GM21723 (cell line): ENCODE results near the gene UBR4.
A peak's percentile ranks its signal among the peaks of the same experiment; 100 is the strongest.
"Not testable (repeated sequence)": the region's sequence is repeated elsewhere in the genome, so short reads cannot be mapped to it uniquely, and the experiment has no call there.

Experiments used
- ATAC-seq: cut with Tn5 transposase; IDR thresholded peaks from one replicate; pipeline ENCODE4 v1.9.1; 2021; ENCODE audit warnings: mild to moderate bottlenecking, moderate library complexity; ENCODE audit not compliant: unreplicated experiment

UBR4 gene

DNA sequence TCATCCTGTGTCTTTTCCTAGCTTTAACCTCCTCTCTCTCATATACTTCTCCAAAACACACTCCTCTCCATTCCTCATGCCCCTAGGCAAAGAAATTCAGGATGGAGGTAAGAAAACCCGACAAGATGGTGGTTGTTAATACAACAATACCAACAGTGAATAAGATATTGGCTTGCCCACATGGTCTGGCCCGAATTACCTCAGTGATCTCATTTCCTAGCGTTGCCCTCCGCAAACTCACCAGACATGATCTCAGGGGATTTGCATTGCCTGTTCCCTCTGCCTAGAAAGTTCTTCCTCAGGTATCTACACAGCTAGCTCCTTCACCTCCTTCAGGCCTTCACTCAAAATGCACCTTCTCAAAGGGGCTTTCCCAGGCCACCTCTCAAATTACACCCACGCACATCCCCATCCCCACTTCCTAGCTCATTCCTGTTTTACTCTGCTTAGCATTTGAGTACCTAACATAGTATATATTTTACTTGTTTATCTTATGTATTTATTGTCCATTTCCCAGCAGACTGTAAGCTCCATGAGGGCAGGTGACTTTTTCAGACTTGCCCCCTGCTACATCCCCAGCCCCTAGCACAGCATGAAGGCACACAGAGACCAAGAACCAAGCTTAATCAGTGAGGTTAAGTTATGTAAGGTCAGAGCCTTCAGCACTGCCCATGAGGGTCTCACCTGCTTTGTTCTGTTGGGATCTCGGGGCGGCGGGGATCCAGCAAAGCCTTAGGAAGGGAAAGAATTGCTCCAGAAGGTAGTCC lies 10.2 kb upstream of the UBR4 start:
- ATAC-seq = no peak

DNA sequence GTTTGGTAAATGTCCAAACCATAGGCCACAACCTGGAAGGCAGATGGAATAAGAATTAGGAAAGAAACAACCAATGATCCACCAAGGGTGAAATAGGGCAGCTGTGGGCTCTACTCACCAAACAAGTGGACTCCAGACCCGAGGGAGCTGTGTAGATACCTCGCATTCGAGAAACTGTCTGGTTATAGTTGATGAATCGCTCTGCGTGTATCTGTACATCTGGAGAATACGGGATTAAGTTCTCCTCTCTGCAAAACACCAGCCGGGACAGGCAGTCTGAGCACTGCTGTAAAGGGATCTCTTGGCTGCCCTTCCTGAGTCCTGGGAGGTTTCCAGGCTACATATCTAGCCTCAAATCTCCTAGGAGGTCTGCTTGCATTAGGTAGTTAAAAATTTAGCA lies 9.4 kb upstream of the UBR4 start:
- ATAC-seq = no peak

DNA sequence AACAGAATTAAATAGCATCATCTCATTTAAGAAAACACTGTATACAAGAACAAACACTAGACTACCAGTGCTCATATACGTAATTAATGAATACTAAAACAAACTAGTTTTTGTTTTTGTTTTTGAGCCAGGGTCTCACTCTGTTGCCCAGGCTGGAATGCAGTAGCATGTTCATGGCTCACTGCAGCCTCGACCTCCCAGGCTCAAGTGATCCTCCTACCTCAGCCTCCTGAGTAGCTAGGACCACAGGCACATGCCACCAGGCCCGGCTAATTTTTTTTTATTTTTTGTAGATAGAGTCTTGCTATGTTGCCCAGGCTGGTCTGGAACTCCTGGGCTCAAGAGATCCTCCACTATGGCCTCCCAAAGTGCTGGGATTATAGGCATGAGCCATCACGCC lies 6.5 kb upstream of the UBR4 start:
- not testable (repeated sequence) for ATAC-seq

DNA sequence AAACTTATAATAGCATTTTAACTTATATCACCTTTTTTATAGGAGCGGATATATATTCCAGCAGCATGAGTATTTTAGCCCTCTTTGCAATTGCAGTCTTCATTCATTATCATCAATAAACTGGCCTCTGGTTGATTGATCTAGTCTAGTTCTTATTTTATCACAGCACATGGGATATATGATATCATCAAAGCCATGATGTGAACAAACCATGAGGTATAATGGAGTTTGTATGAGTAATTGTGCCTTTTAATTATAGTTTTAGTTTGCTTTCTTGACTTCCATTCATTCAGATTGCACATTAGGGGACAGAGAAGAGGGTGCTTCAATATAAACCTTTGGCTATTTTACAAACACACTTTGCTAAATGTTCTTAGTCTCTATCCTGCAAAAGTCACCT lies 3.5 kb upstream of the UBR4 start:
- ATAC-seq = no peak

DNA sequence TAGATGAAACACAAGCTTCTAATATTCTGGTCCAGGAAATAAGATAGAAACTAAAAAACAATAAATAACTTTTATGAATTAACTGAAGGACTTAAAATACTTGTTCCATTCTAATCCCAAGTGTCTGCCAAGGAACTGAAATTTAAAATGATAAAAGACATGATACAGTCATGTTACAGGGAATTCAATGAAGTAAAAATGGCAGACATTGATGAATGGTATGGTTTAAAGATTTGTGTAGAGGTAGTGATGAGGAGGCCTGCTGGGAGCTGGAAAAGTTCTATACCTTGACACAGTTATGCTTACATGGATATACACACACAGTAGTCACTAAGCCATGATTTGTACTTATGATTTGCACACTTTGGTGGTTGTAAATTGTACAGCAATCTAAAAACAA lies 2.1 kb upstream of the UBR4 start:
- ATAC-seq = no peak

DNA sequence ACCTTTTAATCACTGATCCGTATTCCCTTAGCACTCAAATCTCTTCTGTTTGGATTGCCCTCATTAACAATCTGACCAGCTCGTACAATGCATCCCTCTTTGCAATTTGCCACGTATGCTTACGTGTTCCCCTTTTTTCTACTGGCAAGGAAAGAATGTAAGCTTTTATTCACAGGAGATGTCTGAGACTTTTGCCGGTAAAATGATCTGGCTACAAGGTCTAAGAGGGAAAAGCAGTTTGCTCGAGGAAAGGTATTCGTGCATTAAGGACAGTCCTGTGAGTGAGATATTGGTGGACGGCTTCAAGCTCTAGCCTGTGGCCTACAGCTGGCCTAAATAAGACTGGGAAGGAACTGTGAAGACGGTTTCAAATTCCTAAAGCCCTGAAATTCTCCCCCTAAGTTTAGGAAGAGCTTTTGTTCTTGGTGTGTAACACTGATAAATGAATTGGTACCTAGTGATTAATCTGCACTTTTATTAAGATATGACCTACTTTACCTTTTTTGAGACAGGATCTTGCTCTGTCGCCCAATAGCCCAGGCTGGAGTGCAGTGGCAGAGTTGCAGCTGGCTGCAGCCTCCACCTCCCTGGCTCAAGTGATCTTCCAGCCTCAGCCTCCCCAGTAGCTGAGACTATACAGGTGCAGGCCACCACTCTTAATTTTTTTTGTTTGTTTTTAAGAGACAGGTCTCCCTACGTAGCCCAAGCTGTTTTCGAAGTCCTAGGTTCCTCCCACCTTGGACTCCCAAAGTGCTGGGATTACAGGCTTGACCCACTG lies 895 bp upstream of the UBR4 start:
- no peak for ATAC-seq

DNA sequence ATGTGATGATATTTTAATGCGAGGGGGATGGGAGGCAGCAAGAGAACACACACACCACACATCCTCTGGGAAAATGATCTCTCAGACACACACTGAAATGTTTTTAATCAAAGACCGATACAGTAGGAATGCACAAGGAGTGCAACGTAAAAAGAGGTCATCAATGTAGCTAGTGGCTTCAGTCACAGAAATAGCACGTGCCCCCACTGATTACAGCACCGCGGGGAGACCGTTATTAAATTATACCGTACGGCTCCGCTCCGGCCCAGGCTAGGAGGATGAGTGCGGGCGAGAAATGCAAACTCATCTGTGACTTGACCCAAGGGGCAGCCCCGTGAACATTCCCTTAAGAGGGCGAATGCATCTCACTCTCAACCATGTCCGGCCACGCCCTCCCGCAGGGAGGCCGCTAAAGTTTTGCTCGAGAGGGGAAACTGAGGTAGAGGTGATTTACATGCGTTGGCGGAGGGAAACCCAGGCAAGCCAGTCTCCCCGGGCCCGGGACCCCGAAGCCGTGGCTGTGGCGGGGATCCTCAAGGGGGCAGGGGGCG lies 552 bp downstream of the UBR4 start:
- ATAC-seq = peak; percentile 68

DNA sequence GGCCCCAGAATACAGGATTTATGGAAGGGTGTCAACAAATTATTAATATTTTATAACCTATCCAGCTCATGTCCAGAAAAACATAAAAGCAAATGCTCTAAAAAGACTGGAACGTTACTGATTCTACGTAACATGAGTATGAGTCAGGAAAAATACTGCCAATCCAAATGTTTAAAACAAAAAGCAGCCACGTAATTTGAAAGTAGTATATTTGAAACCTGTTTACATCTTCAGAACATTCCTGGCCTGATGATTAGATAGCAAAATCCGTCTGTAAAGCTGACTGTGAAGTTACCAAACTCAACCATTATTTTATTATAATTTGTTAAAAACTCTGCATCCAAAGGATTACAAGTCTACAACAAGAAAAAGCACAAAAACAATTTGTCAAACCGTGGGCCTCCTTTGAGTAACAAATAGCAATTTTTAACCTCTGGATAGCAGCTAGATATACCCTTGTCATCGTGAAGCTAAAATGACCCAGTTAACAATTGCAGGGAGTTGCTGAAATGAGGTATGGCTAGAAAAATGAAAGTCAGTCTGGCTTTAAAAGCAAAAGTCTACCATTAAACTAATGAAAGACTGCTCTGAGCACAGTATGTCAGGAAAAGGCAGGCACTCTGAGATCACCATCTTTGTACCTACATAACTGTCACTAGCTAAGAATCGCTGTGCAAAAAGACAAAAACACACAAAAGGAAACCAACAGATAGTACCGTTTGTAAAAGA lies 1.2 kb downstream of the UBR4 start:
- no peak for ATAC-seq

DNA sequence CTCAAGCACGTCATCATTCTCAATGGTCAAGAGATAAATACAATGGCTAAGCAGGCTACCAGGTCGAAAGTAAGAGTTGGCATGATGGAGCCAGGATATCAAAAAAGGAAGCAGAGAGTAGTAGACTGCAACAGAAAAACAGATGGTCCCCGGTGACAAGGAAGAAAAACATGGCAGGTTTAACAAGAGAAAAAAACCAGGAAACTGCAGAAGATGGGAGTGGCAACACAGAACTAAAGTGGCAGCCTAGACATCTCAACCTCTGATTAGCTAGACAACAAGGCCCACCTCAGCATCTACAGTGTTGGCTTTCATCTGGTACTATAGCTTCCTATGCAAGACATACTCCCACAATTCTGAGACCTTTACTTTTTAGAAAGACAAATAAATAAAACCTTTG lies 3.1 kb downstream of the UBR4 start:
- no peak for ATAC-seq

DNA sequence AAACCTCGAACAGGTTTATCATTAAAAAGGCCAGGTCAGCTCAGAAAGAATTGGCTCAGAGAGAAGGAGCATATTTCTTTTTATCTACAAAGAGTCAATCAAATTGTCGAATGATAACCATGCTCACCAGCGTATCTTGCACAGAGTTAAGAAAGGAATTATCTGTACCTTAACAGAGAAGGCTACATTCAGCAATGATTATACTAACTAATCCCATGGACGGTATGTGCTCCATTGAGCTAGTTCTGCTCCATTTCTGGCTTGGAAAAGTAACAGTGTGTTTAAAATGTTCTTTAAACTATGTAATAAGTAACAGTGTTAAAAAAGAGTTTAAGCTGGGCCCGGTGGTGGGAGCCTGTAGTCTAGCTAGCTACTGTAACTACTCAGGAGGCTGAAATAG lies 4.2 kb downstream of the UBR4 start:
- ATAC-seq = no peak

DNA sequence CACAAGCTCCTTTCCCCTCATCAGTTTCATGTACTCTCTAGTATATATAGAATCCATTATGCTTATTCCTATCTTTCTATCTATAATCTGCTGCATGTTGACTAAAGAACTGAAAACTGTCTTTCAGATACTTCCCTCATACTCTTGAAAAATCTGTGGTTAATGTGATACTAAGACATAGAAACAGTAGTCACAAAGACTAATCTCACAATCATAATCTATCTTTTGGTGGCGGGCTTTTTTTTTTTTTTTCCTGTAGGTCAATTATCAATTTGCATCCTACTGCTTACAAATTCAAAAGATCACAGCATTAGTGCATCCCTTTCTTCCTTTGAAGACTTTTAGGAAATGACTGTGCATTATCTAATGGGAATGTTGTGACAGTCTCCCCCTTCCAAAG lies 4.7 kb downstream of the UBR4 start:
- ATAC-seq = no peak

DNA sequence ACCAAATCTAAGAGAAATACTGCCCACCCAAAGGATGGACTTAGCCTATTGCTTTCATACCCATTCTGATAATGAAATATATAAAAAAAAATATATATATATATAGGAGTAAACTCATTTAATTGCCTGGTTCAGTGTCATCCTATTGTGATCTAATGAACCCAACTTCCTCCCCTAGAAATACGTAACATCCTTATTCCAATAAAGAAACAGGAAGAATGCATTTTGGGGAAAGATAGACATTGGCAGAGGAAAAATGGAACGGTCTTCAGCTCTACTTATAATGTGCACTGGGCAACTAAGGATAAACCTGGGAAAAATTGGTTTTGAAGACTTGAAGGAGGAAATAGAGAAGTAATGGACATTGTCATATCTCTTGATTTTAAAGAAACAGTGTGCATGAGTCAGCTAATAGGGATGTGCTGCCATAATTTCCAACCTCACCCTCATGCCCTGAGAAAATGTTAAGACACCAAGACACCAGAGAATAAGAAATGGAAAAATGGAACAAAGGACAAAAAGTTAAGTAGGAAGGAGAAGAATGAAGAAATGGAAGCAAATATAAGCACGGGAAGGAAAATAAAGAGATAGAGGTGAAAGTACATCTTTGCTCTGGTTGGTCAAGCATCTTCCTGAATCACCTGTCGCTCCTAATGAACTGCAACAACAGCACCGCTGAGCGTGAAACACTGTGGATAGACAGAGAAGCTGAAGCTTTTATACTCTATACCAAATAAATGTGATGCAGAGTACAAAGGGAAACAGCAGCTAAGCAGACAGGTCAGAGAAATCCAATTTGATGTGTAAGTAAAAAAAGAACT lies 5.4 kb downstream of the UBR4 start:
- ATAC-seq = no peak

DNA sequence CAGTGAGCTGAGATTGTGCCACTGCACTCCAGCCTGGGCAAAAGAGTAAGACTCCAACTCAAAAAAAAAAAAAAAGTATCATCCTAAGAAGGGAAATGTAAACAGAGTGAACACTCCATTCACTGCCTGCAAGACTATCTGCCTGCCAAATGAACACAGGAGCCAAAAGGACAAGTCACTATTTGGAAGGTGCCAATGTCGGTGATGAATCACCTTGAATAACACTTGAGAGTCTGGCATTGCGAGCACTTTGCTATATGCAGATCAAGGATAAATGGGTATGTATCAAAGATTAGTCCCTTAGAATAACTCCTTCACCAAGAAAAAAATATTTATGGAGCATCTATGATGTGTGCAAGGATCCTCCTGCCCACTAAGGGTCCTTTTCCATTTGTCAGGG lies 6.6 kb downstream of the UBR4 start:
- ATAC-seq = no peak

DNA sequence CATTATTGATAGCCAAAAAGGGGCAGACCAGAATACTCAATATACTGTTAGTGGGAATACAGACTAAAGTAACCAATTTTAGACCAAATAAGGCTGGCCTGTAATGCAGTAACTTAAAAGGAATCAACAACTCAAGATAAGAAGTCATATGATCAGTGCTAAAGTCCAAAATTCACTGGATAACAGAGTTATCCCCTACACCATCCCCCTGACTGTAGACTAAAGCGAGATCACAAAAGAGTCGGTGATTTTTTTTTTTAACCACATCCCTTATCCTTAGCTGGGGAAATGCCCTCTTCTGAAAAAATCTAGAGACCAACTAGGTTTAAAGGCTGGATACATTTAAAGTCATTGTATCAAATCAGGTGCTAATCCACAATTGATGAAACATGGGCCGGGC lies 7.7 kb downstream of the UBR4 start:
- no peak for ATAC-seq

DNA sequence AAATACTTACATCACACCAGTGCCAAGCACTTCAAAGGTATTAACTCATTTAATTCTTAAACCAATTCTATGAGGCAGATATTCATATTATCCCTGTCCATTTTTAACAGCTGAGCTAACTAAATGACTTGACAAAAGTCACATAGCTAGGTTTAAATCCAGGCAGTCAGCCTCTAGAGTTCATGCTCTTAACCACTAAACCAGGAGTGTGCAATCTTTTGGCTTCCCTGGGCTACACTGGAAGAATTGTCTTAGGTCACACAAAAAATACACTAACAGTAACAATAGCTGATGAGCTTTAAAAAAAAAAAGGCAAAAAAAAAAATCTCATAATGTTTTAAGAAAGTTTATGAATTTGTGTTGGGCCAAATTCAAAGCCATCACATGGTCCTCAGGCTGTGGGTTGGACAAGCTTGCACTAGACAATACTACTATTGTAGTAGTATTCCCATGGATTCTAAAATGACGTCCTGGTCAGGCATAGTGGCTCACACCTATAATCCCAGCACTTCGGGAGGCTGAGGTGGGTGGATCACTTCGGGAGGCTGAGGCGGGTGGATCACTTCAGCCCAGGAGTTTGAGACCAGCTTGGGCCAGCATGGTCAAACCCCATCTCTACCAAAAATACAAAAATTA lies 10.0 kb downstream of the UBR4 start:
- ATAC-seq = no peak

DNA sequence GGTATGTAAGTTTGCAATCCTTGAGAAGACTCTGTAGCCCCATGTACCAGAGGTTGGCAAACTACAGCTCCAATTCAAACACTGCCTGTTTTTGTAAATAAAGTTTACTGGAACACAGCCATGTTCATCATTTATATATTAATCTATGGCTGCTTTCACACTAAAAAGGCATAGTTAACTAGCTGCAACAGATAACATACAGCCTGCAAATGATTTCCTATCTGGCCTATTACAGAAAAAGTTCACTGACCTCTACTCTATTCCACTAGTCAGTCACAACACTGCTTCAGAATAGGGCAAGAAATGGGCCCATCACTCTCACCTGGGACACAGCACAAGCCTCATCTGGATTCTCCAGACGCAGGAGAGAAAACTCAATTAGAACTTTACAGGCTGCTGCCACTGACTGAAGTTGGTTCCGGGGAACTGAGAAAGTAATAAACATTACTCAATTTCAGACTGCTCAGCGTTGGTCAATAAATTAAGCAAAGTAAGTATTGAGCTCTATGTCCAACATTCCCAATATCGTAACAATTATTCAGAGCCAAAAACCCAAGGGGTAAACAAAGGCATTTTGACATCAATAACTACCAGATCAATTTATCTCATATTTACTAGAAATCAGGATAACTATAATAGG lies 10.6 kb downstream of the UBR4 start:
- no peak for ATAC-seq

DNA sequence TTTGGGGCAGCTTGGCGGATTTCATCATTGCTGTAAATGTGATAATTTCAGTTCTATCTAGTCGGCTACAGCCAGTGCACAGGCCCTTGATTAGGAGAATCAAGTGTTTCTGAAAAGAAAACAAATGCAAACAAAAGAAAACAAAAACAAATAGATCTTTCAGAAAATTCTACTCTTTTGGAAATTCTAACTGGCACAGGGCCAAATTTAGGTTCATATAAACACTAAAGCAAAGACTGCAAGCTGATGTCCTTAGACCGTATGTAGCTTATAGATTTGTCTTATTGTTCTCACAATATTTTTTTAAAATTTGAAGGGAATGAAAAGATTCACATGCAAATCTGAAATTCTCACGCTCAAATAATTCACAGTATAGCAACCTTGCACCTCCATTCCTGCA lies 11.2 kb downstream of the UBR4 start:
- ATAC-seq = no peak

DNA sequence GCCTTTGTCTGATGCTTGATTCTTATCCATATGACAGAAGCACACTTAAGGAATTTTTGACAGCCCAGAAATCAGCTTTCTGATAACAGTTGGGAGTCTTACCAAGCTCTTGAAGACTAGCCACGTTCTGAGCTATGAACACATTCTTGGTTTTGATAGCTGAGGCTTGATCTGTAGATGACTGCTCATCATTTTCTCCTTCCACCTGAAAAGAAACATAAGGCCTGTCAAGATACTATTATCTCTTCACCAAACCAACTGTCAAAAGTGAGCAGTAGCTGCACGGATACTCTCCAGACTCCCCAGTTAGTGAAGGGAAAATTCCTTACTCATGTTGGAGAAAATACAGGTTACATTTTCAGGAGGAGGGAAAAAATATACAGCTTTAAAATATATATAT lies 12.2 kb downstream of the UBR4 start:
- no peak for ATAC-seq

DNA sequence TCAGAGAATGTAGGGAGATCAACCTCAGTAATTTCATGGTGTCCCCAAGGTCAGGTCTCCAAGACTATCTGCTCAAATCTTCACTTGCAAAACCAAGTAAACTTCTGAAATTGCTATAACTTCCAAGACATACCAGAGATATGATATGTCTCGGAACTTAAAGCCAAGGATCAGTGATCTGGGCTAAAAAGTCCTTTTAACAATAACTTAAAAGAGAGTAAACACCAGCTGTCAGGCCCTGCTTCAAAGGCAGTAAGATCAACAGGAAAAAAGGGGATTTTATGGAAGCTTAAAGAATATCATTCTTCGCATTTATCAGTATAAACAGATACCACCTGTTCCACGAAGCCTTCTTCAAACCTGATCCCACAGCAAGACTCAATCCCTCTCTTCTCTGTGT lies 13.7 kb downstream of the UBR4 start:
- ATAC-seq = no peak

DNA sequence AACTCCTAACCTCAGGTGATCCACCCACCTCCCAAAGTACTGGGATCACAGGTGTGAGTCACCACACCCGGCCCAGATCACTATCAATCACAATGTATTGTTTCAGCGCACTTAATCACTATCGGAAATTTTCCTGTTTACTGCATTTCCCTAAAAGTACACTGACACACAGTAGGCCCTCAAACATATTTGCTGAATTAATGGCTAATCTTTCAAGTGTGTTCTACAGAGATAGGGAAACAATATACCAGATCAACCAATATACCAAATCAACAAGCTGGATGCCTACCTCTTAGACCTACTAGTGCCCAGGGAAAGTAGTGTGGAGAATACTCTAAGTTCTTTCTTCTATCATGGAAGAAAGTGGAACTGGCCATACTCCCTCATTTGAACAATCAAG lies 17.1 kb downstream of the UBR4 start:
- ATAC-seq = no peak
